Measurements from ENCODE around the gene APOD. TPM values are rescaled to one million over a fixed set of nuclear protein-coding genes. Genes with fewer than 3 reads are reported as not detected.

The APOD gene
- total RNA-seq, 3 donors from 2014 or later = 651 to 2,224 (median 1,247) TPM

GRCh38 chr3:195550723-195551122, 33.0 kb downstream of the APOD start:
- H3K4me1 ChIP-seq = peaks cover 0 to 10% of the 10 kb centered on the region in 2 donors
- no peak for DNase-seq (ENCODE audit: low spot score in 2 of 2)
- H3K4me3 ChIP-seq = no peak overlapping the region
- no peak overlapping the region for H3K27ac ChIP-seq
- no peaks in the 10 kb centered on the region for H3K36me3 ChIP-seq
- no peaks in the 10 kb centered on the region for H3K27me3 ChIP-seq
- TF ChIP-seq POLR2AphosphoS5 (IDR thresholded peaks at IDR 0.05) (no peak), POLR2A (IDR thresholded peaks at IDR 0.05) (no peak)
- TF ChIP-seq, protein P1, sequence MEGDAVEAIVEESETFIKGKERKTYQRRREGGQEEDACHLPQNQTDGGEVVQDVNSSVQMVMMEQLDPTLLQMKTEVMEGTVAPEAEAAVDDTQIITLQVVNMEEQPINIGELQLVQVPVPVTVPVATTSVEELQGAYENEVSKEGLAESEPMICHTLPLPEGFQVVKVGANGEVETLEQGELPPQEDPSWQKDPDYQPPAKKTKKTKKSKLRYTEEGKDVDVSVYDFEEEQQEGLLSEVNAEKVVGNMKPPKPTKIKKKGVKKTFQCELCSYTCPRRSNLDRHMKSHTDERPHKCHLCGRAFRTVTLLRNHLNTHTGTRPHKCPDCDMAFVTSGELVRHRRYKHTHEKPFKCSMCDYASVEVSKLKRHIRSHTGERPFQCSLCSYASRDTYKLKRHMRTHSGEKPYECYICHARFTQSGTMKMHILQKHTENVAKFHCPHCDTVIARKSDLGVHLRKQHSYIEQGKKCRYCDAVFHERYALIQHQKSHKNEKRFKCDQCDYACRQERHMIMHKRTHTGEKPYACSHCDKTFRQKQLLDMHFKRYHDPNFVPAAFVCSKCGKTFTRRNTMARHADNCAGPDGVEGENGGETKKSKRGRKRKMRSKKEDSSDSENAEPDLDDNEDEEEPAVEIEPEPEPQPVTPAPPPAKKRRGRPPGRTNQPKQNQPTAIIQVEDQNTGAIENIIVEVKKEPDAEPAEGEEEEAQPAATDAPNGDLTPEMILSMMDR (IDR thresholded peaks at IDR 0.05) = no peak
- H3K9me3 ChIP-seq = no peaks in the 10 kb centered on the region
- intact Hi-C loops (cut with DNase I; ENCODE audit: low total_unique reads) = no loop called here

DNA sequence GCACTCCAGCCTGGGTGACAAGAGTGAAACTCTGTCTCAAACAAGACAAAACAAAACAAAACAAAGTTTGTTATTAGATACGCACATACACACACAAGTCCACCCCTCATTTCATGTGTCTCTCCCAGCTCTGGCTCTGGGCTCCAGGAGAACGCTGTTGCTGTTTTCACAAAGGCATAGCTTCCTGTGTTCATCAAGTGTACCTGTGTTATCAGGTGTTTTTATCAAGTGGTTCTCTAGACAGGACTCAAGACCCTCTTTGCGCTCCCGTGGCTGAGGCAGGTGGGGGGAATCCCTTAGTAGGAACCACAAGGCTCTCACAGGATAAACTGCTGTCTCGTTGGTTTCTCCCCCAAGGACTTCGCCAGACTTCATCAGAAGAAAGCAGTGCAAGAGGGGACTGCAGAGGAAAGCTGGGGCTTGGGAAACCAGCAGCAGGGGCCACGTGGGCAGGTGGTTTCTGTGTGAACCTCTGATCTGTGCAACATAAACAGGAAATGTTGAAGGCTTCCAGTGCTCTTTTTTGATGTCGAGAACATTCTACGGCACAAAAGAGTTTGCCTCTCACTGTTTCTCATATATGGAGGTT, 33.7 kb downstream of the APOD start:
- intact Hi-C loops (cut with DNase I; ENCODE audit: low total_unique reads) = no loop called here
- no peak overlapping the region for H3K27ac ChIP-seq
- TF ChIP-seq POLR2A (IDR thresholded peaks at IDR 0.05) = no peak
- TF ChIP-seq POLR2AphosphoS5 (IDR thresholded peaks at IDR 0.05) = no peak
- TF ChIP-seq, protein P1 (IDR thresholded peaks at IDR 0.05) = no peak
- H3K4me3 ChIP-seq = no peak overlapping the region
- no peaks in the 10 kb centered on the region for H3K36me3 ChIP-seq
- no peak for DNase-seq (ENCODE audit: low spot score in 2 of 2)
- H3K27me3 ChIP-seq = no peaks in the 10 kb centered on the region
- peaks cover 0 to 10% of the 10 kb centered on the region in 2 donors for H3K4me1 ChIP-seq
- H3K9me3 ChIP-seq = no peaks in the 10 kb centered on the region

DNA sequence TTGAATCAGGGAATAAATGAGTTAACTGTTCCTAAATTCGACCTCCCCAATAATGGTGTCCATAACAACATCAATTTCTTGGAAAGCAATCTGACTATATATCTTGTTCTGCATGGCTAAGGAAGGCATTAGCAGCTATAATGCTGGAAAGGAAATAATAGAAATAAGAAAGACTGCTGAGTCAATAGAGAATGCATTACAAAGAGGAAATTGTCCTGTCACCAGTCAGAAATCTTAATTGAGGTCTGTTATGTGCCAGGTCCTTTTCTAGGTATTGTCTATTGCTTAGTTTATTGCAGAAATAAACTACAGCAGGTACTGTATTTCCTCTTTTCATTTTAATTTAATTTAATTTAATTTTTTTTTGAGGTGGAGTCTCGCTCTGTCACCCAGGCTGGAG, 34.8 kb downstream of the APOD start:
- no peak for DNase-seq (ENCODE audit: low spot score in 2 of 2)
- no peak overlapping the region for H3K27ac ChIP-seq
- H3K27me3 ChIP-seq = no peaks in the 10 kb centered on the region
- no peaks in the 10 kb centered on the region for H3K9me3 ChIP-seq
- H3K36me3 ChIP-seq = no peaks in the 10 kb centered on the region
- H3K4me3 ChIP-seq = no peak overlapping the region
- intact Hi-C loops (cut with DNase I; ENCODE audit: low total_unique reads) = no loop called here
- TF ChIP-seq, protein P1 (IDR thresholded peaks at IDR 0.05) = no peak
- no peak for TF ChIP-seq POLR2AphosphoS5 (IDR thresholded peaks at IDR 0.05)
- no peak for TF ChIP-seq POLR2A (IDR thresholded peaks at IDR 0.05)
- H3K4me1 ChIP-seq = peaks cover 0 to 10% of the 10 kb centered on the region in 2 donors

GRCh38 chr3:195548501-195548900, 35.2 kb downstream of the APOD start:
- no peak for DNase-seq (ENCODE audit: low spot score in 2 of 2)
- Histone ChIP-seq H3K9me3 (no peaks in the 10 kb centered on the region), H3K4me1 (peaks cover 0 to 10% of the 10 kb centered on the region in 2 donors), H3K27ac (no peak overlapping the region), H3K4me3 (no peak overlapping the region), H3K27me3 (no peaks in the 10 kb centered on the region), H3K36me3 (no peaks in the 10 kb centered on the region)
- intact Hi-C loops (cut with DNase I; ENCODE audit: low total_unique reads) = no loop called here
- TF ChIP-seq, protein P1 (IDR thresholded peaks at IDR 0.05) = no peak
- TF ChIP-seq POLR2AphosphoS5 (IDR thresholded peaks at IDR 0.05) (no peak), POLR2A (IDR thresholded peaks at IDR 0.05) (no peak)

GRCh38 chr3:195548006-195548405, 35.7 kb downstream of the APOD start:
- DNase-seq (ENCODE audit: low spot score in 2 of 2) = no peak
- Histone ChIP-seq H3K36me3 (no peaks in the 10 kb centered on the region), H3K27me3 (no peaks in the 10 kb centered on the region), H3K27ac (no peak overlapping the region), H3K9me3 (no peaks in the 10 kb centered on the region), H3K4me3 (no peak overlapping the region), H3K4me1 (peaks cover 0 to 10% of the 10 kb centered on the region in 2 donors)
- TF ChIP-seq POLR2AphosphoS5 (IDR thresholded peaks at IDR 0.05) (no peak), POLR2A (IDR thresholded peaks at IDR 0.05) (no peak)
- TF ChIP-seq, protein P1 (IDR thresholded peaks at IDR 0.05) = no peak
- intact Hi-C loops (cut with DNase I; ENCODE audit: low total_unique reads) = no loop called here
